Measurements from ENCODE around the gene OVCH2. TPM values are rescaled to one million over a fixed set of nuclear protein-coding genes. Genes with fewer than 3 reads are reported as not detected.

The OVCH2 gene
- total RNA-seq, 1 donor from 2014 or later, result not detected

DNA sequence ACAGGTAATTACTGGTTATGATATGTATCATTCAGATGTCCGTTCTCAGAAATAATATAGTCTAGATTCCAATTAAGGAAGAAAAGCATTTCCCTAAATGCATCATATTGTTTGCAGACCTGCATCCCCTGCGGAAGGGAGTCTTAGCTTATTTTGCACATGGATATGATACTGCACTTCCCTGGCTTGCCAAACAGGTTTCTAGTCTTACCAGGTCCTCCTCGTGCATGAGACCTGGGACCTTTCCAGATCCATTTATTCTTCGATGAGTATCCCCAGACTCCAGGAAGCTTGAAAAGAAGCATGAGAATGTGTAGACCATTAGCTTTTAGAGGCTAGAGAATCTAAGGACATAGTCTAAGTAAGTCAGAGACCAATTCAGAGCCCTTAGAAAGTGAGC lies 63.5 kb downstream of the OVCH2 start:
- TF ChIP-seq, protein P1, sequence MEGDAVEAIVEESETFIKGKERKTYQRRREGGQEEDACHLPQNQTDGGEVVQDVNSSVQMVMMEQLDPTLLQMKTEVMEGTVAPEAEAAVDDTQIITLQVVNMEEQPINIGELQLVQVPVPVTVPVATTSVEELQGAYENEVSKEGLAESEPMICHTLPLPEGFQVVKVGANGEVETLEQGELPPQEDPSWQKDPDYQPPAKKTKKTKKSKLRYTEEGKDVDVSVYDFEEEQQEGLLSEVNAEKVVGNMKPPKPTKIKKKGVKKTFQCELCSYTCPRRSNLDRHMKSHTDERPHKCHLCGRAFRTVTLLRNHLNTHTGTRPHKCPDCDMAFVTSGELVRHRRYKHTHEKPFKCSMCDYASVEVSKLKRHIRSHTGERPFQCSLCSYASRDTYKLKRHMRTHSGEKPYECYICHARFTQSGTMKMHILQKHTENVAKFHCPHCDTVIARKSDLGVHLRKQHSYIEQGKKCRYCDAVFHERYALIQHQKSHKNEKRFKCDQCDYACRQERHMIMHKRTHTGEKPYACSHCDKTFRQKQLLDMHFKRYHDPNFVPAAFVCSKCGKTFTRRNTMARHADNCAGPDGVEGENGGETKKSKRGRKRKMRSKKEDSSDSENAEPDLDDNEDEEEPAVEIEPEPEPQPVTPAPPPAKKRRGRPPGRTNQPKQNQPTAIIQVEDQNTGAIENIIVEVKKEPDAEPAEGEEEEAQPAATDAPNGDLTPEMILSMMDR (IDR thresholded peaks at IDR 0.05; ENCODE audit: insufficient read depth, low read length, poor library complexity, severe bottlenecking), result no peak
- H3K4me3 ChIP-seq (ENCODE audit: low read depth, low read length), result no peak overlapping the region
- no peak for DNase-seq (ENCODE audit: low read depth)
- no peaks in the 10 kb centered on the region for H3K27me3 ChIP-seq (ENCODE audit: control insufficient read depth, insufficient read depth, low read length)
- H3K36me3 ChIP-seq (ENCODE audit: control insufficient read depth, insufficient read depth, low read length), result no peaks in the 10 kb centered on the region

DNA sequence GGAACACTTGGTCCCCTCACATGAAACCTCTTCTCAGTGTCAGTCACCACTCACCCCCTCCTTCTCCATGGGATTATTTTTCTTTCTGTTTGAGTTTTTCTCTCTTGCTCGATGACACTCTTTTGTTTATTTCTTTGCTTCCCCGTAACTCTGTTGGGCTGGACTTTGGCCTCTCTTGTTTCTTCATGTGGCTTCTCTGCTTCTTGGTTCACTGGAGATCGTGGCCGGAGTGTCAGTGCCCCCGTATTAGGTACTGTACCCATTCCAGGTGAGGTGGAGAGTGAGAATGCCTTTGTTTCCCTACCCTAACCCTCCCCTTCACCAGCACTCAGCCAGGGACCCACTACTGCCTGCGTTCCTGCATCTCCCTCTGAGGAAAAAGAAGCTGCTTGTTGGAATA lies 65.5 kb downstream of the OVCH2 start:
- DNase-seq (ENCODE audit: low read depth), result no peak
- Histone ChIP-seq H3K27me3 (ENCODE audit: control insufficient read depth, insufficient read depth, low read length) (no peaks in the 10 kb centered on the region), H3K36me3 (ENCODE audit: control insufficient read depth, insufficient read depth, low read length) (no peaks in the 10 kb centered on the region), H3K4me3 (ENCODE audit: low read depth, low read length) (no peak overlapping the region)
- TF ChIP-seq, protein P1 (IDR thresholded peaks at IDR 0.05; ENCODE audit: insufficient read depth, low read length, poor library complexity, severe bottlenecking), result no peak

DNA sequence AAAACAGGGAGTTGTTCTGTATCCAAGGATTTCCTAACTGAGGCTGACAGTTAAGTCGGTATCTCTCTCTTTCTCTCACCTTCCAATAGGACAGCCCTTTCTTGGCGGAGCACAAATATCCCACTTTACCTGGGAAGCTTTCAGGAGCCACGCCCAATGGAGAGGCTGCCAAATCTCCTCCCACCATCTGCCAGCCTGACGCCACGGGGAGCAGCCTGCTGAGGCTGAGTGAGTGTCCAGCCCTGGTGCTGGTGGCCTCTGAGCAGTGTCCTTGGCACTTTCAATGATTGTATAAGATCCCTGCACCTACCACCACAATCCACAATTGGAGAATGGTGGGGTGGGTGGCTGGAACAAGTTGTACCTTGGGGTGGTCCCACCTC lies 66.6 kb downstream of the OVCH2 start:
- Histone ChIP-seq H3K27me3 (ENCODE audit: control insufficient read depth, insufficient read depth, low read length) (no peaks in the 10 kb centered on the region), H3K36me3 (ENCODE audit: control insufficient read depth, insufficient read depth, low read length) (no peaks in the 10 kb centered on the region), H3K4me3 (ENCODE audit: low read depth, low read length) (no peak overlapping the region)
- DNase-seq (ENCODE audit: low read depth), result no peak
- TF ChIP-seq, protein P1 (IDR thresholded peaks at IDR 0.05; ENCODE audit: insufficient read depth, low read length, poor library complexity, severe bottlenecking), result no peak

Other genes starting within 250 kb of the OVCH2 start
- gene OLFML1, start 221.0 kb downstream of the OVCH2 start, total RNA-seq, result 0.07 TPM in 1 of 2 replicates, not detected in the other
- 6.0 and 7.5 TPM in 2 replicates for gene PPFIBP2, start 192.5 kb downstream of the OVCH2 start, total RNA-seq
- 14.2 and 17.2 TPM in 2 replicates for gene CYB5R2, start 33.0 kb downstream of the OVCH2 start, total RNA-seq
- gene OR5P2, start 90.5 kb upstream of the OVCH2 start, total RNA-seq, result not detected in 2 replicates
- gene OR5P3, start 124.4 kb upstream of the OVCH2 start, total RNA-seq, result not detected in 2 replicates
- gene OR10A6, start 224.8 kb upstream of the OVCH2 start, total RNA-seq, result not detected in 2 replicates
- not detected in 2 replicates for gene OR10A3, start 235.2 kb upstream of the OVCH2 start, total RNA-seq